Right ventricle myocardium inferior (tissue), 1 donor: ENCODE data around the gene OLFML2B. TPM values are rescaled to one million over a fixed set of nuclear protein-coding genes. Genes with fewer than 3 reads are reported as not detected.

ENCODE experiments used
- ATAC-seq: fragments of 200-7000 bp; cut with Tn5 transposase; one replicate; pipeline ENCODE4 v1.9.1; 2020; ENCODE audit warnings: mild to moderate bottlenecking, moderate library complexity
- DNase-seq: peaks from one replicate; pipeline ENCODE4 v3.0.0; 2021; ENCODE audit errors: missing footprints
- intact Hi-C: fragments of 100-400 bp; cut with DNase I; formaldehyde crosslinking; loops from one replicate; pipeline ENCODE4 v1.11.0; 2022
- total RNA-seq: library from RNA; stranded (reverse); fragmentation: NEBNext Ultra II Directional; extraction: Animal tissue kit (Norgen Biotek cat#: 25700); gene quantifications from one replicate; pipeline ENCODE4 v1.2.1, GENCODE V29; 2021
- donor health status: DM: no; HTN: yes; CAD: no; lungs with severe emphysema.

Gene OLFML2B
- total RNA-seq, 1 donor from 2014 or later, result 4.2 TPM

- DNase-seq (no peak), ATAC-seq (peak; percentile 42)
- intact Hi-C loops, result no loop called here
These were observed 89.8 kb downstream of the OLFML2B start for GRCh38 chr1:161933592-161934588.

Other genes with a start within 250 kb of the OLFML2B start
- 3.5 TPM for gene NOS1AP, start 45.8 kb upstream of the OLFML2B start, total RNA-seq